ENCODE data around the gene KCNQ1. TPM values are rescaled to one million over a fixed set of nuclear protein-coding genes. Genes with fewer than 3 reads are reported as not detected.

KCNQ1 gene
- total RNA-seq, 1 experiment from 2014 or later, result not detected

DNA sequence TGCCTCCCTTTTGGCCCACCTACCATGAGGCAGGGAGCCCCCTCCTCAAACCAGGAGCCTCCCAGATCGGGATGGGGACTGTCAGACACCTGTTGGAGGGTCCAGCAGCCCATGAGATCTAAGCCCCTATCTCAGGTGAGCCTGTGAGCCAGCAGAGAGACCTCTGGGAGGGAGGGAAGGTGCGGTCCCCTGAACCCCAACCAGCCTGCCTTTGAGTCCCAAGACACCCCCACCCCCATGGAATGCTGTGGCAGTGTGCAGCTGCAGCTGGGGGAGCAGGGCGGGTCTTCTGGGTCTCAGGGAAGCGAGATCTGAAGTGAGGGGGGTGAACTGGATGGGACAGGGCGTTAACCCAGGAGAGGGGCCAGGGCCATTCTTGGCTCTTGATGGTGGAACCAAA lies 442.1 kb downstream of the KCNQ1 start:
- no peaks in the 10 kb centered on the region for H3F3A ChIP-seq (ENCODE audit: insufficient read depth, low read depth)
- H3K36me3 ChIP-seq (ENCODE audit: low read depth), result no peaks in the 10 kb centered on the region
- H3K27ac ChIP-seq, result no peak overlapping the region
- no peaks in the 10 kb centered on the region for H3K9me3 ChIP-seq (ENCODE audit: insufficient read depth, low read depth)
- no peak overlapping the region for H3K4me3 ChIP-seq
- DNase-seq, result no peak
- H3K4me2 ChIP-seq, result no peak overlapping the region
- TF ChIP-seq, protein P1, sequence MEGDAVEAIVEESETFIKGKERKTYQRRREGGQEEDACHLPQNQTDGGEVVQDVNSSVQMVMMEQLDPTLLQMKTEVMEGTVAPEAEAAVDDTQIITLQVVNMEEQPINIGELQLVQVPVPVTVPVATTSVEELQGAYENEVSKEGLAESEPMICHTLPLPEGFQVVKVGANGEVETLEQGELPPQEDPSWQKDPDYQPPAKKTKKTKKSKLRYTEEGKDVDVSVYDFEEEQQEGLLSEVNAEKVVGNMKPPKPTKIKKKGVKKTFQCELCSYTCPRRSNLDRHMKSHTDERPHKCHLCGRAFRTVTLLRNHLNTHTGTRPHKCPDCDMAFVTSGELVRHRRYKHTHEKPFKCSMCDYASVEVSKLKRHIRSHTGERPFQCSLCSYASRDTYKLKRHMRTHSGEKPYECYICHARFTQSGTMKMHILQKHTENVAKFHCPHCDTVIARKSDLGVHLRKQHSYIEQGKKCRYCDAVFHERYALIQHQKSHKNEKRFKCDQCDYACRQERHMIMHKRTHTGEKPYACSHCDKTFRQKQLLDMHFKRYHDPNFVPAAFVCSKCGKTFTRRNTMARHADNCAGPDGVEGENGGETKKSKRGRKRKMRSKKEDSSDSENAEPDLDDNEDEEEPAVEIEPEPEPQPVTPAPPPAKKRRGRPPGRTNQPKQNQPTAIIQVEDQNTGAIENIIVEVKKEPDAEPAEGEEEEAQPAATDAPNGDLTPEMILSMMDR (conservative IDR thresholded peaks at IDR 0.05), result no peak
- TF ChIP-seq EZH2 (IDR thresholded peaks at IDR 0.05; ENCODE audit: low read depth), result no peak
- H3K9me2 ChIP-seq (ENCODE audit: insufficient read depth), result no peaks in the 10 kb centered on the region
- ChIA-PET POLR2A (ENCODE audit: unreplicated experiment) (no interaction called here), CTCF (interaction anchor here (1.7 kb wide), 1 partner anchor 353 kb away, joined by 9 read pairs; no protein-coding TSS in a partner anchor)
- intact Hi-C loops (cut with micrococcal nuclease; ENCODE audit: unreplicated experiment), result loop anchor here (5.0 kb wide), 2 partner anchors 60 to 520 kb away; no protein-coding TSS in a partner anchor
- no peaks in the 10 kb centered on the region for H3K27me3 ChIP-seq (ENCODE audit: insufficient read depth, low read depth)
- BruUV-seq (replicated peaks), result no TSS peak
- no peaks in the 10 kb centered on the region for H3K79me2 ChIP-seq (ENCODE audit: low read depth)
- no peak overlapping the region for H2AFZ ChIP-seq
- H4K20me1 ChIP-seq (ENCODE audit: insufficient read depth), result no peaks in the 10 kb centered on the region
- peaks cover 4% of the 10 kb centered on the region; the same call in 1 of the 2 replicates for H3K4me1 ChIP-seq (replicated peaks; ENCODE audit: insufficient read depth)

DNA sequence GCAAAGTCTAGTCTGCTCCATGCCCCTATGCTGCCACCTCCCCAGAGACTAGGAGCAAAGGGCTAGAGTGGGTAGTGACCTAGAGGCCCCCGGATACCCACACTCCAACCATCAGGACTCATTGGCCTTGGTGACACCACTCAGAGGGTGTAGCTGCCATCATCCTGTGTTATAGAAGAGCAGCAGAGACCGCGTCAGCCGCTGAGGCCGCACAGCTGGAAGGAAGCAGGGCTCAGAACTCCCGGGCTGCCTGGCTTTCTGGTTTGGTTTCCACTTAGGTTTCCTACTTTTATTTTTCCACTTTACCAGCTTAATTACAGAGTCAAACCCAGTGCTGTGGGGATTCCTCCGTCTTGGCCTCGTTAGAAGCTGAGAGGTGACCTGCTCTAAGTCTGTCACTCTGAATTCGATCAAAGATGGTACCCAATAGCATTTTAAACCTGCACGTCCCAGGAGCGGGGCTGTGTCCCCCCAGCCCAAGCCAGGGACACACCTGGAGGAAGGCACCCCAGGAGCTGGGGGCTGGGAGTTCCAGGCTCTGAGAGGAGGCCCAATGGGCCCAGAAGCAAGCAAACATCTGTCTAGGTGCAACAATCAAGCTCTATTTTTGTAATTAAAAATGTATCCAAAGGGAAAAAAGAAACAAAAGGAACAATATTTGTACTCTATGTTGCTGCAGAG lies 442.8 kb downstream of the KCNQ1 start:
- H3K9me2 ChIP-seq (ENCODE audit: insufficient read depth), result no peaks in the 10 kb centered on the region
- no peak overlapping the region for H2AFZ ChIP-seq
- H3K36me3 ChIP-seq (ENCODE audit: low read depth), result no peaks in the 10 kb centered on the region
- H3K79me2 ChIP-seq (ENCODE audit: low read depth), result no peaks in the 10 kb centered on the region
- H3K4me3 ChIP-seq, result no peak overlapping the region
- ChIA-PET CTCF (interaction anchor here (0.6 to 1.7 kb wide), 4 partner anchors 42 to 354 kb away, joined by 5 to 11 read pairs (median 9); no protein-coding TSS in a partner anchor), POLR2A (ENCODE audit: unreplicated experiment) (interaction anchor here (0.6 kb wide), 1 partner anchor 354 kb away, joined by 5 read pairs; no protein-coding TSS in a partner anchor)
- no peak for DNase-seq
- H4K20me1 ChIP-seq (ENCODE audit: insufficient read depth), result no peaks in the 10 kb centered on the region
- H3K27ac ChIP-seq, result no peak overlapping the region
- H3K9me3 ChIP-seq (ENCODE audit: insufficient read depth, low read depth), result no peaks in the 10 kb centered on the region
- no peak for TF ChIP-seq EZH2 (IDR thresholded peaks at IDR 0.05; ENCODE audit: low read depth)
- TF ChIP-seq, protein P1 (conservative IDR thresholded peaks at IDR 0.05), result no peak
- H3K4me2 ChIP-seq, result no peak overlapping the region
- no peaks in the 10 kb centered on the region for H3F3A ChIP-seq (ENCODE audit: insufficient read depth, low read depth)
- H3K27me3 ChIP-seq (ENCODE audit: insufficient read depth, low read depth), result no peaks in the 10 kb centered on the region
- intact Hi-C loops (cut with micrococcal nuclease; ENCODE audit: unreplicated experiment), result loop anchor here (5.0 kb wide), 2 partner anchors 60 to 520 kb away; no protein-coding TSS in a partner anchor
- H3K4me1 ChIP-seq (replicated peaks; ENCODE audit: insufficient read depth), result peaks cover 8% of the 10 kb centered on the region; the same call in 1 of the 2 replicates
- no TSS peak for BruUV-seq (replicated peaks)

GRCh38 chr11:2888266-2888968 lies 443.6 kb downstream of the KCNQ1 start:
- POLR2A ChIA-PET (ENCODE audit: unreplicated experiment), result no interaction called here
- H3K4me3 ChIP-seq, result no peak overlapping the region
- peak; percentile 59 to 82 for DNase-seq
- no peaks in the 10 kb centered on the region for H3F3A ChIP-seq (ENCODE audit: insufficient read depth, low read depth)
- H3K79me2 ChIP-seq (ENCODE audit: low read depth), result no peaks in the 10 kb centered on the region
- H3K9me2 ChIP-seq (ENCODE audit: insufficient read depth), result no peaks in the 10 kb centered on the region
- H3K27ac ChIP-seq, result no peak overlapping the region
- BruUV-seq (replicated peaks), result no TSS peak
- CTCF ChIA-PET, result interaction anchor here (0.6 to 1.7 kb wide), 5 partner anchors 41 to 355 kb away, joined by 4 to 11 read pairs (median 9); no protein-coding TSS in a partner anchor
- no peaks in the 10 kb centered on the region for H3K27me3 ChIP-seq (ENCODE audit: insufficient read depth, low read depth)
- no peaks in the 10 kb centered on the region for H3K9me3 ChIP-seq (ENCODE audit: insufficient read depth, low read depth)
- intact Hi-C loops (cut with micrococcal nuclease; ENCODE audit: unreplicated experiment), result loop anchor here (5.0 kb wide), 2 partner anchors 61 to 519 kb away; no protein-coding TSS in a partner anchor
- H3K4me2 ChIP-seq, result no peak overlapping the region
- no peak for TF ChIP-seq EZH2 (IDR thresholded peaks at IDR 0.05; ENCODE audit: low read depth)
- TF ChIP-seq, protein P1 (conservative IDR thresholded peaks at IDR 0.05), result peak; percentile 85
- no peaks in the 10 kb centered on the region for H4K20me1 ChIP-seq (ENCODE audit: insufficient read depth)
- H3K4me1 ChIP-seq (replicated peaks; ENCODE audit: insufficient read depth), result peaks cover 8% of the 10 kb centered on the region; the same call in 1 of the 2 replicates
- no peaks in the 10 kb centered on the region for H3K36me3 ChIP-seq (ENCODE audit: low read depth)
- no peak overlapping the region for H2AFZ ChIP-seq
